Renal cortical epithelial cell (primary cell): ENCODE data around the gene ADAMTSL2. TPM values are rescaled to one million over a fixed set of nuclear protein-coding genes. Genes with fewer than 3 reads are reported as not detected.

Experiments
- DNase-seq: peaks from one replicate; pipeline ENCODE4 v3.0.0-alpha.2; 2011; ENCODE audit warnings: low read depth
- total RNA-seq: library from RNA; depleted of rRNA; stranded (reverse); fragments of >200 nt; gene quantifications from 2 replicates; pipeline ENCODE4 v1.2.3, GENCODE V29; 2014

ADAMTSL2 gene
- total RNA-seq, 1 donor from 2014 or later, result 0.05 TPM

GRCh38 chr9:133535306-133535877 lies 888 bp downstream of the ADAMTSL2 start:
- no peak for DNase-seq

GRCh38 chr9:133536080-133536479 lies 1.6 kb downstream of the ADAMTSL2 start:
- DNase-seq, result no peak

- DNase-seq, result no peak
Observed at GRCh38 chr9:133536536-133536935, 2.0 kb downstream of the ADAMTSL2 start.

- no peak for DNase-seq
Observed at GRCh38 chr9:133537257-133537656, 2.8 kb downstream of the ADAMTSL2 start.

GRCh38 chr9:133538176-133538575 lies 3.7 kb downstream of the ADAMTSL2 start:
- DNase-seq, result no peak

- no peak for DNase-seq
Observed at GRCh38 chr9:133538851-133539833, 4.6 kb downstream of the ADAMTSL2 start.

- no peak for DNase-seq
Observed at GRCh38 chr9:133539991-133540697, 5.6 kb downstream of the ADAMTSL2 start.

GRCh38 chr9:133540698-133541025 lies 6.2 kb downstream of the ADAMTSL2 start:
- no peak for DNase-seq

GRCh38 chr9:133542002-133542401 lies 7.5 kb downstream of the ADAMTSL2 start:
- DNase-seq, result no peak

GRCh38 chr9:133543772-133544467 lies 9.4 kb downstream of the ADAMTSL2 start:
- DNase-seq, result no peak

GRCh38 chr9:133545494-133546286 lies 11.2 kb downstream of the ADAMTSL2 start:
- DNase-seq, result no peak

GRCh38 chr9:133546287-133546680 lies 11.8 kb downstream of the ADAMTSL2 start:
- DNase-seq, result no peak

GRCh38 chr9:133547116-133547515 lies 12.6 kb downstream of the ADAMTSL2 start:
- no peak for DNase-seq

GRCh38 chr9:133551446-133551845 lies 16.9 kb downstream of the ADAMTSL2 start:
- DNase-seq, result no peak

GRCh38 chr9:133552236-133552635 lies 17.7 kb downstream of the ADAMTSL2 start:
- no peak for DNase-seq

- DNase-seq, result no peak
Observed at GRCh38 chr9:133553123-133553522, 18.6 kb downstream of the ADAMTSL2 start.

GRCh38 chr9:133553973-133554713 lies 19.6 kb downstream of the ADAMTSL2 start:
- DNase-seq, result no peak

GRCh38 chr9:133554729-133555128 lies 20.2 kb downstream of the ADAMTSL2 start:
- no peak for DNase-seq

- DNase-seq, result no peak
Observed at GRCh38 chr9:133556354-133556753, 21.9 kb downstream of the ADAMTSL2 start.

- no peak for DNase-seq
Observed at GRCh38 chr9:133557581-133557980, 23.1 kb downstream of the ADAMTSL2 start.
